Measurements from ENCODE around the gene SYPL2.

GRCh38 chr1:109478806-109479205 lies 12.5 kb downstream of the SYPL2 start:
- no peak for TF ChIP-seq EZH2 (IDR thresholded peaks at IDR 0.05; ENCODE audit: borderline replicate concordance, insufficient read depth, low read depth, low read length, poor library complexity, severe bottlenecking)
- TF ChIP-seq, protein P1, sequence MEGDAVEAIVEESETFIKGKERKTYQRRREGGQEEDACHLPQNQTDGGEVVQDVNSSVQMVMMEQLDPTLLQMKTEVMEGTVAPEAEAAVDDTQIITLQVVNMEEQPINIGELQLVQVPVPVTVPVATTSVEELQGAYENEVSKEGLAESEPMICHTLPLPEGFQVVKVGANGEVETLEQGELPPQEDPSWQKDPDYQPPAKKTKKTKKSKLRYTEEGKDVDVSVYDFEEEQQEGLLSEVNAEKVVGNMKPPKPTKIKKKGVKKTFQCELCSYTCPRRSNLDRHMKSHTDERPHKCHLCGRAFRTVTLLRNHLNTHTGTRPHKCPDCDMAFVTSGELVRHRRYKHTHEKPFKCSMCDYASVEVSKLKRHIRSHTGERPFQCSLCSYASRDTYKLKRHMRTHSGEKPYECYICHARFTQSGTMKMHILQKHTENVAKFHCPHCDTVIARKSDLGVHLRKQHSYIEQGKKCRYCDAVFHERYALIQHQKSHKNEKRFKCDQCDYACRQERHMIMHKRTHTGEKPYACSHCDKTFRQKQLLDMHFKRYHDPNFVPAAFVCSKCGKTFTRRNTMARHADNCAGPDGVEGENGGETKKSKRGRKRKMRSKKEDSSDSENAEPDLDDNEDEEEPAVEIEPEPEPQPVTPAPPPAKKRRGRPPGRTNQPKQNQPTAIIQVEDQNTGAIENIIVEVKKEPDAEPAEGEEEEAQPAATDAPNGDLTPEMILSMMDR (IDR thresholded peaks at IDR 0.05) = no peak

Measured in B cell (primary cell).